ENCODE data around the gene SLC39A13.

Gene SLC39A13

GRCh38 chr11:47403135-47403534, 5.3 kb upstream of the SLC39A13 start:
- no peak for DNase-seq (ENCODE audit: low read depth in 2 of 2)

GRCh38 chr11:47403571-47403970, 4.8 kb upstream of the SLC39A13 start:
- no peak for DNase-seq (ENCODE audit: low read depth in 2 of 2)

- DNase-seq (ENCODE audit: low read depth in 2 of 2): no peak
These were observed 1.3 kb upstream of the SLC39A13 start for GRCh38 chr11:47406896-47407745.

GRCh38 chr11:47408598-47409439, 429 bp downstream of the SLC39A13 start:
- peak; percentile 26 to 39 for DNase-seq (ENCODE audit: low read depth in 2 of 2)

- no peak for DNase-seq (ENCODE audit: low read depth in 2 of 2)
These were observed 1.3 kb downstream of the SLC39A13 start for GRCh38 chr11:47409440-47410369.

GRCh38 chr11:47410370-47411264, 2.2 kb downstream of the SLC39A13 start:
- no peak for DNase-seq (ENCODE audit: low read depth in 2 of 2)

- DNase-seq (ENCODE audit: low read depth in 2 of 2): no peak
These were observed 3.7 kb downstream of the SLC39A13 start for GRCh38 chr11:47411884-47412746.

- no peak for DNase-seq (ENCODE audit: low read depth in 2 of 2)
These were observed 5.0 kb downstream of the SLC39A13 start for GRCh38 chr11:47413351-47413750.

- DNase-seq (ENCODE audit: low read depth in 2 of 2): no peak
These were observed 5.7 kb downstream of the SLC39A13 start for GRCh38 chr11:47413908-47414684.

- DNase-seq (ENCODE audit: low read depth in 2 of 2): no peak
These were observed 6.3 kb downstream of the SLC39A13 start for GRCh38 chr11:47414685-47415070.

GRCh38 chr11:47415091-47415854, 6.9 kb downstream of the SLC39A13 start:
- no peak for DNase-seq (ENCODE audit: low read depth in 2 of 2)

GRCh38 chr11:47415949-47416472, 7.6 kb downstream of the SLC39A13 start:
- DNase-seq (ENCODE audit: low read depth in 2 of 2): peak; percentile 85 to 86

GRCh38 chr11:47417712-47418111, 9.3 kb downstream of the SLC39A13 start:
- DNase-seq (ENCODE audit: low read depth in 2 of 2): no peak

GRCh38 chr11:47418454-47419259, 10.3 kb downstream of the SLC39A13 start:
- DNase-seq (ENCODE audit: low read depth in 2 of 2): no peak

GRCh38 chr11:47425611-47426010, 17.2 kb downstream of the SLC39A13 start:
- DNase-seq (ENCODE audit: low read depth in 2 of 2): no peak

- DNase-seq (ENCODE audit: low read depth in 2 of 2): peak; percentile 94
These were observed 17.9 kb downstream of the SLC39A13 start, which contains the start of gene PSMC3 for GRCh38 chr11:47426062-47426956. Gene PSMC3 (minus strand): TSS chr11:47426439. CDS start chr11:47426279, 160 bp downstream.
